Mucosa of descending colon (tissue), 3 donors: ENCODE measurements around the gene GRK5. TPM values are rescaled to one million over a fixed set of nuclear protein-coding genes. Genes with fewer than 3 reads are reported as not detected.

Experiments used
- ATAC-seq: fragments of 200-7000 bp; cut with Tn5 transposase; one replicate; pipeline ENCODE4 v1.9.1; 2020; ENCODE audit warnings: mild to moderate bottlenecking, moderate library complexity
- DNase-seq, 3 donors: peaks; one replicate each; pipeline ENCODE4 v3.0.0-alpha.2; 2020
- H3K36me3 ChIP-seq: fragments of 200-600 bp; one replicate; pipeline ENCODE4 v1.8.0; 2021; ENCODE audit warnings: low read depth, mild to moderate bottlenecking
- H3K4me1 ChIP-seq: fragments of 200-600 bp; one replicate; pipeline ENCODE4 v1.8.0; 2021; ENCODE audit warnings: low read depth, mild to moderate bottlenecking
- H3K4me3 ChIP-seq: fragments of 200-600 bp; one replicate; pipeline ENCODE4 v1.8.0; 2021; ENCODE audit warnings: mild to moderate bottlenecking
- H3K9me3 ChIP-seq: fragments of 200-600 bp; one replicate; pipeline ENCODE4 v1.8.0; 2021; ENCODE audit warnings: mild to moderate bottlenecking
- intact Hi-C, 2 donors: fragments of 100-400 bp; cut with DNase I in 1 of 2; cut with micrococcal nuclease in 1 of 2; formaldehyde crosslinking; loops; one replicate each; pipeline versions ENCODE4 v1.11.0 to v1.11.1; 2022; cut with DNase I, micrococcal nuclease
- total RNA-seq, 3 donors: library from RNA; stranded (reverse); fragmentation: NEBNext Ultra II Directional in 2 of 3; extraction: Animal tissue kit (Norgen Biotek cat#: 25700) in 2 of 3; gene quantifications; one replicate each; pipeline versions ENCODE4 v1.2.1 to v1.2.4, GENCODE V29; 2021 to 2023
- TF ChIP-seq, protein P1 (sequence below): fragments of 200-600 bp; IDR thresholded peaks from one replicate; pipeline ENCODE4 v1.8.0; 2022; ENCODE audit warnings: antibody characterized with exemption, mild to moderate bottlenecking
- donor health status: DM: no; HTN: no; CAD: no; lungs with moderate emphysema.
- donor health status: DM: no; HTN: no; CAD: no.
- donor health status: DM: no; HTN: yes; CAD: no.

GRK5 gene
- total RNA-seq, 3 donors from 2014 or later, result 6.6 to 27.1 (median 8.3) TPM

- ATAC-seq, result no peak
- H3K36me3 ChIP-seq, result no peaks in the 10 kb centered on the region
- intact Hi-C loops, result no loop called here
Observed at GRCh38 chr10:119316729-119317097, 109.3 kb downstream of the GRK5 start.

GRCh38 chr10:119318411-119319160 is 111.2 kb downstream of the GRK5 start:
- intact Hi-C loops, result no loop called here
- ATAC-seq (no peak), DNase-seq (no peak)
- Histone ChIP-seq H3K4me1 (peaks cover 4% of the 10 kb centered on the region), H3K4me3 (no peak overlapping the region), H3K9me3 (no peaks in the 10 kb centered on the region), H3K36me3 (no peaks in the 10 kb centered on the region)
- TF ChIP-seq, protein P1, sequence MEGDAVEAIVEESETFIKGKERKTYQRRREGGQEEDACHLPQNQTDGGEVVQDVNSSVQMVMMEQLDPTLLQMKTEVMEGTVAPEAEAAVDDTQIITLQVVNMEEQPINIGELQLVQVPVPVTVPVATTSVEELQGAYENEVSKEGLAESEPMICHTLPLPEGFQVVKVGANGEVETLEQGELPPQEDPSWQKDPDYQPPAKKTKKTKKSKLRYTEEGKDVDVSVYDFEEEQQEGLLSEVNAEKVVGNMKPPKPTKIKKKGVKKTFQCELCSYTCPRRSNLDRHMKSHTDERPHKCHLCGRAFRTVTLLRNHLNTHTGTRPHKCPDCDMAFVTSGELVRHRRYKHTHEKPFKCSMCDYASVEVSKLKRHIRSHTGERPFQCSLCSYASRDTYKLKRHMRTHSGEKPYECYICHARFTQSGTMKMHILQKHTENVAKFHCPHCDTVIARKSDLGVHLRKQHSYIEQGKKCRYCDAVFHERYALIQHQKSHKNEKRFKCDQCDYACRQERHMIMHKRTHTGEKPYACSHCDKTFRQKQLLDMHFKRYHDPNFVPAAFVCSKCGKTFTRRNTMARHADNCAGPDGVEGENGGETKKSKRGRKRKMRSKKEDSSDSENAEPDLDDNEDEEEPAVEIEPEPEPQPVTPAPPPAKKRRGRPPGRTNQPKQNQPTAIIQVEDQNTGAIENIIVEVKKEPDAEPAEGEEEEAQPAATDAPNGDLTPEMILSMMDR, result no peak

More at GRCh38 chr10:119316729-119317097, 109.3 kb downstream of the GRK5 start:
- H3K9me3 ChIP-seq, result no peaks in the 10 kb centered on the region
- DNase-seq, result no peak
- H3K4me3 ChIP-seq, result no peak overlapping the region
- TF ChIP-seq, protein P1, result no peak
- peaks cover 4% of the 10 kb centered on the region for H3K4me1 ChIP-seq

DNA sequence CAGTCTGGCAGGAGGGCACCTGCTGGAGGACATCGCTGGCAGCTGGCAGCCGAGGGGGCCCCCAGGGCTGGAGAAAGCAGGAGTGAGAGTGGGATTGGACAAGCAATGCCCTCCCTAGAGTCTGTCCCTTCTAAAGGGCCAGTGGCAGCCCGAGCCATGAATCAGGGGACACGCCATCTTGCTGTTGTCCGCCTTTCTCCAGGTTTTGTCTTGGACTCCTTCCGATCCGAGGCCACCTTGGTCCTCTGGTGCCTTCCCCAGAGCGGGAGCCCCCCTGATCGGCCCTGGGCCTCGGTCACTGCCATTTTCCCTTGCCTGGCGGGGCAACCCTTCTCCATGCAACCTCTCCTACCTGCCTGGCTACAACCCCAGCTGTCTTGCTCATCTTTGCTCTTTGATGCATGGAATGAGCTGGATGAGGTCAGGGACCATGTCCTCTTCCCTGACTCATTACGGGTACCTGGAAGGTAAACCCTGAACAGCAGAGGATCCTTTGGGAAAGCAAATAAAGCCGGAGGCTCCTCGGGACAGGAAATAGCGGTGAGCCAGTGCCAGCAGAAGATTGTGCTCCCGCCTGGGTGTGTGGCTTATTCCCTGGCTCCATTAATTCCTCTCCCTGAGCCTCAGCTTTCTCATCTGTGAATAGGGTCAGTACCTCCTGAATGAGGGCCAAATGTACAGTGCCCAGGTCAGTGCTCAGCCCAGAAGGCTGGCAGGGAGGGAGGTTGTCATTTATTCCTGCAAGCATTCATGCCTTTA is 112.0 kb downstream of the GRK5 start:
- intact Hi-C loops, result no loop called here
- no peaks in the 10 kb centered on the region for H3K9me3 ChIP-seq
- H3K4me1 ChIP-seq, result peaks cover 4% of the 10 kb centered on the region
- H3K36me3 ChIP-seq, result no peaks in the 10 kb centered on the region
- no peak for ATAC-seq
- H3K4me3 ChIP-seq, result no peak overlapping the region
- TF ChIP-seq, protein P1, result no peak
- no peak for DNase-seq

DNA sequence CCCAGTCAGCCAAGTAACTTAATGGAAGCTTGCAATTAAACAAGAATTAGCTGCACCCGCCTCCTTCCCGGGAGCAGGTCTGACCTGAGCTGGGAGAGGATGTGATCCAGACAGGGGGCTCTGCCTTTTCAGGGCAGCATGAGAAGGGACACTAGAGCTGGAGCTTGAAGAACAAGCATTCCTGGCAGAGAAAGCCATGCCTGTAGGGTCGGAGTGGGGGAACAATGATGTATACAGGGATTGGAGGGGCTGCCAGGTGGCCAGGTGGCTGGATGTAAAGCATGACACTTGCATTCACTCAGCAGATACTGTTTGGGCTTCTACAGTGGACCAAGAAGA is 112.5 kb downstream of the GRK5 start:
- DNase-seq, result no peak
- TF ChIP-seq, protein P1, result no peak
- no peaks in the 10 kb centered on the region for H3K36me3 ChIP-seq
- H3K4me3 ChIP-seq, result no peak overlapping the region
- intact Hi-C loops, result no loop called here
- H3K9me3 ChIP-seq, result no peaks in the 10 kb centered on the region
- ATAC-seq, result no peak
- peaks cover 4% of the 10 kb centered on the region for H3K4me1 ChIP-seq

DNA sequence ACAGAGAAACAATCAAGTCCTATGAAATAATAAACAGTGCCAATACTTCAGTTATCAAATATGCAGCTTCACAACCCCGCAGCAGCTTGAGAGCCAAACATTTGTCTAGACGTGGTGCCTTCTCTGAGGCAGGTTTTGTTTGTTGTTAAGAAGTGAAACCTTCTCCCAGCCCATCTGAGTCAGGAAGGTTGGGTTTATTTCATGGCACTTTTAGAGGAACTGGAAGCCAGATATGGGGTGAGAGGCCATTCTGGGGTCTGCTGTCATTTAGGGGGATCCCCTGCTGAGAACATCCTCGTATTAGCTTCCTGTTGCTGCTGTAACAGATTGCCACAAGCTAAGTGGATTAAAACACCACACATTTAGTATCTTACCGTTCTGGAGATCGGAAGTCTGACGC is 113.6 kb downstream of the GRK5 start:
- TF ChIP-seq, protein P1, result no peak
- ATAC-seq (no peak), DNase-seq (no peak)

More for the DNA sequence above, 113.6 kb downstream of the GRK5 start:
- H3K4me3 ChIP-seq, result no peak overlapping the region
- H3K4me1 ChIP-seq, result peaks cover 4% of the 10 kb centered on the region
- intact Hi-C loops, result no loop called here
- H3K36me3 ChIP-seq, result no peaks in the 10 kb centered on the region
- H3K9me3 ChIP-seq, result no peaks in the 10 kb centered on the region
